Kidney epithelial cell (primary cell): ENCODE data around the gene GALM. TPM values are rescaled to one million over a fixed set of nuclear protein-coding genes. Genes with fewer than 3 reads are reported as not detected.

ENCODE experiments used
- DNase-seq: peaks from one replicate; pipeline ENCODE4 v3.0.0-alpha.2; 2010; ENCODE audit warnings: low read depth
- H3K27me3 ChIP-seq: 2 replicates; pipeline ENCODE4 v1.6.0; 2011; ENCODE audit warnings: low read length; ENCODE audit not compliant: control insufficient read depth, insufficient read depth
- H3K36me3 ChIP-seq: 2 replicates; pipeline ENCODE4 v1.5.1; 2011; ENCODE audit warnings: low read length; ENCODE audit not compliant: control insufficient read depth, insufficient read depth
- H3K4me3 ChIP-seq: 2 replicates; pipeline ENCODE4 v1.5.1; 2011; ENCODE audit warnings: low read depth, mild to moderate bottlenecking, control low read depth, low read length
- CTCF ChIP-seq: IDR thresholded peaks from 2 replicates; pipeline ENCODE4 v1.5.1; 2011; ENCODE audit warnings: mild to moderate bottlenecking, moderate library complexity, low read length, control low read depth, inconsistent platforms; ENCODE audit not compliant: insufficient read depth, poor library complexity, severe bottlenecking
- total RNA-seq: library from RNA; depleted of rRNA; stranded (reverse); fragments of >200 nt; gene quantifications from 2 replicates; pipeline ENCODE4 v1.2.3, GENCODE V29; 2015

GALM gene
- total RNA-seq, 1 donor from 2014 or later = 10.1 TPM

GRCh38 chr2:38622210-38622609, 43.7 kb upstream of the GALM start:
- Histone ChIP-seq H3K4me3 (no peak overlapping the region), H3K27me3 (peaks cover 11% of the 10 kb centered on the region), H3K36me3 (no peaks in the 10 kb centered on the region)
- no peak for DNase-seq
- no peak for TF ChIP-seq CTCF

- DNase-seq = no peak
- Histone ChIP-seq H3K4me3 (no peak overlapping the region), H3K27me3 (peaks cover 2% of the 10 kb centered on the region), H3K36me3 (no peaks in the 10 kb centered on the region)
- no peak for TF ChIP-seq CTCF
Measured at GRCh38 chr2:38626326-38627035, 39.4 kb upstream of the GALM start.

- H3K36me3 ChIP-seq = no peaks in the 10 kb centered on the region
- H3K4me3 ChIP-seq = no peak overlapping the region
- TF ChIP-seq CTCF = no peak
- peaks cover 2% of the 10 kb centered on the region for H3K27me3 ChIP-seq
- DNase-seq = no peak
Measured at GRCh38 chr2:38627391-38627790, 38.5 kb upstream of the GALM start.

GRCh38 chr2:38629684-38630083, 36.2 kb upstream of the GALM start:
- no peak overlapping the region for H3K4me3 ChIP-seq
- peaks cover 2% of the 10 kb centered on the region for H3K27me3 ChIP-seq
- DNase-seq = no peak
- H3K36me3 ChIP-seq = no peaks in the 10 kb centered on the region
- no peak for TF ChIP-seq CTCF

- no peak for TF ChIP-seq CTCF
- peaks cover 2% of the 10 kb centered on the region for H3K27me3 ChIP-seq
Measured at GRCh38 chr2:38631976-38632375, 33.9 kb upstream of the GALM start.

GRCh38 chr2:38632980-38633379, 32.9 kb upstream of the GALM start:
- DNase-seq = no peak
- no peak overlapping the region for H3K4me3 ChIP-seq
- H3K27me3 ChIP-seq = no peaks in the 10 kb centered on the region
- H3K36me3 ChIP-seq = no peaks in the 10 kb centered on the region
- TF ChIP-seq CTCF = no peak

More at GRCh38 chr2:38631976-38632375, 33.9 kb upstream of the GALM start:
- no peak overlapping the region for H3K4me3 ChIP-seq
- no peaks in the 10 kb centered on the region for H3K36me3 ChIP-seq
- no peak for DNase-seq
